ENCODE results near the gene TIGD6.

- TF ChIP-seq CTCF (IDR thresholded peaks at IDR 0.05) (no peak), ZFX (IDR thresholded peaks at IDR 0.05; ENCODE audit: borderline replicate concordance) (no peak)
Measured at GRCh38 chr5:149960272-149961185, 39.9 kb downstream of the TIGD6 start, which contains the start of gene SLC26A2.
